ENCODE results near the gene RAB7B. TPM values are rescaled to one million over a fixed set of nuclear protein-coding genes. Genes with fewer than 3 reads are reported as not detected.

Gene RAB7B
- total and polyA plus RNA-seq, 7 experiments from 2014 or later, result 0.24 to 0.76 (median 0.35) TPM; not detected in 4

- POLR2A ChIA-PET, result interaction anchor here (1.7 kb wide), 1 partner anchor 186 kb away, joined by 6 read pairs; no protein-coding TSS in a partner anchor
- CTCF ChIA-PET, result interaction anchor here (0.5 to 8.4 kb wide), 32 partner anchors 9 to 854 kb away, joined by 3 to 169 read pairs (median 5); partner anchors contain the start of genes PM20D1 and RAB29
- peaks cover 0 to 6% (median 0%) of the 10 kb centered on the region in 5 donors for H3K36me3 Mint-ChIP-seq
- intact Hi-C loops (cut with micrococcal nuclease), result loop anchor here (1.0 kb wide), 5 partner anchors 58 to 386 kb away; no protein-coding TSS in a partner anchor
- peaks cover 0 to 2% (median 0%) of the 10 kb centered on the region in 7 donors for H3K4me1 Mint-ChIP-seq
- no peak overlapping the region for H3K27ac ChIP-seq (ENCODE audit: low read depth, low read length)
- H3K9me3 Mint-ChIP-seq, result peaks cover 0 to 21% (median 0%) of the 10 kb centered on the region in 11 donors
- H3K4me3 Mint-ChIP-seq, result no peak overlapping the region
- H3K4me3 ChIP-seq (ENCODE audit: low read length), result no peak overlapping the region
- ATAC-seq, result peak; percentile 82
- no peaks in the 10 kb centered on the region for H3K9me3 ChIP-seq (ENCODE audit: control insufficient read depth in 2 of 3, low read length in 3 of 3)
- H3K27me3 Mint-ChIP-seq, result peaks cover 0 to 2% (median 0%) of the 10 kb centered on the region in 5 donors
- H3K4me1 ChIP-seq (ENCODE audit: control insufficient read depth in 2 of 2, insufficient read depth in 2 of 2, low read length in 2 of 2), result no peaks in the 10 kb centered on the region
- no peak overlapping the region for H3K27ac Mint-ChIP-seq
- no peaks in the 10 kb centered on the region for H3K27me3 ChIP-seq (ENCODE audit: control insufficient read depth in 2 of 2, insufficient read depth in 2 of 2, low read length in 2 of 2)
- no peaks in the 10 kb centered on the region for H3K36me3 ChIP-seq (ENCODE audit: control insufficient read depth in 2 of 3, insufficient read depth in 3 of 3, low read length in 3 of 3)
- DNase-seq, result peak; percentile 45 to 78 (median 68)
Measured at GRCh38 chr1:205977402-205978014, 25.7 kb downstream of the RAB7B start.

- peaks cover 0 to under 1% (median 0%) of the 10 kb centered on the region in 5 donors for H3K36me3 Mint-ChIP-seq
- Histone ChIP-seq H3K36me3 (ENCODE audit: control insufficient read depth in 2 of 3, insufficient read depth in 3 of 3, low read length in 3 of 3) (no peaks in the 10 kb centered on the region), H3K4me3 (ENCODE audit: low read length) (no peak overlapping the region), H3K27me3 (ENCODE audit: control insufficient read depth in 2 of 2, insufficient read depth in 2 of 2, low read length in 2 of 2) (no peaks in the 10 kb centered on the region), H3K9me3 (ENCODE audit: control insufficient read depth in 2 of 3, low read length in 3 of 3) (no peaks in the 10 kb centered on the region), H3K4me1 (ENCODE audit: control insufficient read depth in 2 of 2, insufficient read depth in 2 of 2, low read length in 2 of 2) (no peaks in the 10 kb centered on the region), H3K27ac (ENCODE audit: low read depth, low read length) (no peak overlapping the region)
- ChIA-PET POLR2A (interaction anchor here (1.7 kb wide), 1 partner anchor 185 kb away, joined by 6 read pairs; no protein-coding TSS in a partner anchor), CTCF (interaction anchor here (0.7 to 8.4 kb wide), 28 partner anchors 8 to 491 kb away, joined by 3 to 169 read pairs (median 5); partner anchors contain the start of gene PM20D1)
- ATAC-seq (no peak), DNase-seq (no peak)
- intact Hi-C loops (cut with micrococcal nuclease), result loop anchor here (1.0 kb wide), 5 partner anchors 58 to 386 kb away; no protein-coding TSS in a partner anchor
- H3K9me3 Mint-ChIP-seq, result peaks cover 0 to 21% (median 0%) of the 10 kb centered on the region in 11 donors
- no peak overlapping the region for H3K27ac Mint-ChIP-seq
- H3K4me3 Mint-ChIP-seq, result no peak overlapping the region
- peaks cover 0 to 2% (median 0%) of the 10 kb centered on the region in 5 donors for H3K27me3 Mint-ChIP-seq
- peaks cover 0 to 2% (median 0%) of the 10 kb centered on the region in 7 donors for H3K4me1 Mint-ChIP-seq
Measured at GRCh38 chr1:205976708-205977401, 26.3 kb downstream of the RAB7B start.

GRCh38 chr1:205976036-205976435 lies 27.2 kb downstream of the RAB7B start:
- ATAC-seq (no peak), DNase-seq (no peak)
- no peaks in the 10 kb centered on the region for H3K4me1 ChIP-seq (ENCODE audit: control insufficient read depth in 2 of 2, insufficient read depth in 2 of 2, low read length in 2 of 2)
- no peaks in the 10 kb centered on the region for H3K36me3 ChIP-seq (ENCODE audit: control insufficient read depth in 2 of 3, insufficient read depth in 3 of 3, low read length in 3 of 3)
- Mint-ChIP-seq H3K4me3 (no peak overlapping the region), H3K36me3 (no peaks in the 10 kb centered on the region), H3K27me3 (peaks cover 0 to 2% (median 0%) of the 10 kb centered on the region in 5 donors), H3K27ac (no peak overlapping the region), H3K9me3 (peaks cover 0 to 21% (median 0%) of the 10 kb centered on the region in 11 donors), H3K4me1 (peaks cover 0 to 2% (median 0%) of the 10 kb centered on the region in 7 donors)
- ChIA-PET CTCF (interaction anchor here (1.0 to 8.4 kb wide), 4 partner anchors 16 to 318 kb away, joined by 3 to 169 read pairs (median 46); no protein-coding TSS in a partner anchor), POLR2A (no interaction called here)
- H3K27ac ChIP-seq (ENCODE audit: low read depth, low read length), result no peak overlapping the region
- H3K4me3 ChIP-seq (ENCODE audit: low read length), result no peak overlapping the region
- H3K27me3 ChIP-seq (ENCODE audit: control insufficient read depth in 2 of 2, insufficient read depth in 2 of 2, low read length in 2 of 2), result no peaks in the 10 kb centered on the region
- intact Hi-C loops (cut with micrococcal nuclease), result no loop called here
- H3K9me3 ChIP-seq (ENCODE audit: control insufficient read depth in 2 of 3, low read length in 3 of 3), result no peaks in the 10 kb centered on the region

- CTCF ChIA-PET, result interaction anchor here (8.4 kb wide), 1 partner anchor 182 kb away, joined by 169 read pairs; no protein-coding TSS in a partner anchor
- H3K4me3 Mint-ChIP-seq, result no peak overlapping the region
- Histone ChIP-seq H3K27ac (ENCODE audit: low read depth, low read length) (no peak overlapping the region), H3K27me3 (ENCODE audit: control insufficient read depth in 2 of 2, insufficient read depth in 2 of 2, low read length in 2 of 2) (no peaks in the 10 kb centered on the region), H3K36me3 (ENCODE audit: control insufficient read depth in 2 of 3, insufficient read depth in 3 of 3, low read length in 3 of 3) (no peaks in the 10 kb centered on the region), H3K9me3 (ENCODE audit: control insufficient read depth in 2 of 3, low read length in 3 of 3) (no peaks in the 10 kb centered on the region), H3K4me3 (ENCODE audit: low read length) (no peak overlapping the region), H3K4me1 (ENCODE audit: control insufficient read depth in 2 of 2, insufficient read depth in 2 of 2, low read length in 2 of 2) (no peaks in the 10 kb centered on the region)
- intact Hi-C loops (cut with micrococcal nuclease), result no loop called here
- peaks cover 0 to 2% (median 0%) of the 10 kb centered on the region in 5 donors for H3K27me3 Mint-ChIP-seq
- no peak for DNase-seq
- H3K36me3 Mint-ChIP-seq, result no peaks in the 10 kb centered on the region
- H3K9me3 Mint-ChIP-seq, result peaks cover 0 to 21% (median 0%) of the 10 kb centered on the region in 11 donors
- H3K4me1 Mint-ChIP-seq, result peaks cover 0 to 2% (median 0%) of the 10 kb centered on the region in 7 donors
- ATAC-seq, result no peak
- POLR2A ChIA-PET, result no interaction called here
- H3K27ac Mint-ChIP-seq, result no peak overlapping the region
Measured at GRCh38 chr1:205975387-205975998, 27.7 kb downstream of the RAB7B start.

- H3K36me3 Mint-ChIP-seq, result no peaks in the 10 kb centered on the region
- H3K4me3 Mint-ChIP-seq, result no peak overlapping the region
- Histone ChIP-seq H3K27me3 (ENCODE audit: control insufficient read depth in 2 of 2, insufficient read depth in 2 of 2, low read length in 2 of 2) (no peaks in the 10 kb centered on the region), H3K36me3 (ENCODE audit: control insufficient read depth in 2 of 3, insufficient read depth in 3 of 3, low read length in 3 of 3) (no peaks in the 10 kb centered on the region), H3K9me3 (ENCODE audit: control insufficient read depth in 2 of 3, low read length in 3 of 3) (no peaks in the 10 kb centered on the region), H3K27ac (ENCODE audit: low read depth, low read length) (no peak overlapping the region), H3K4me3 (ENCODE audit: low read length) (no peak overlapping the region), H3K4me1 (ENCODE audit: control insufficient read depth in 2 of 2, insufficient read depth in 2 of 2, low read length in 2 of 2) (no peaks in the 10 kb centered on the region)
- peaks cover 0 to 2% (median 0%) of the 10 kb centered on the region in 5 donors for H3K27me3 Mint-ChIP-seq
- ChIA-PET CTCF (no interaction called here), POLR2A (no interaction called here)
- H3K27ac Mint-ChIP-seq, result peak overlapping the region in 2 of 9 donors; percentile 2 to 47
- intact Hi-C loops (cut with micrococcal nuclease), result no loop called here
- peaks cover 0 to 3% (median 0%) of the 10 kb centered on the region in 7 donors for H3K4me1 Mint-ChIP-seq
- ATAC-seq (no peak), DNase-seq (no peak)
- H3K9me3 Mint-ChIP-seq, result peaks cover 0 to 21% (median 0%) of the 10 kb centered on the region in 11 donors
Measured at GRCh38 chr1:205974712-205975111, 28.5 kb downstream of the RAB7B start.

GRCh38 chr1:205973377-205974232 lies 29.6 kb downstream of the RAB7B start:
- intact Hi-C loops (cut with micrococcal nuclease), result no loop called here
- Histone ChIP-seq H3K9me3 (ENCODE audit: control insufficient read depth in 2 of 3, low read length in 3 of 3) (no peaks in the 10 kb centered on the region), H3K36me3 (ENCODE audit: control insufficient read depth in 2 of 3, insufficient read depth in 3 of 3, low read length in 3 of 3) (no peaks in the 10 kb centered on the region), H3K27ac (ENCODE audit: low read depth, low read length) (no peak overlapping the region), H3K27me3 (ENCODE audit: control insufficient read depth in 2 of 2, insufficient read depth in 2 of 2, low read length in 2 of 2) (no peaks in the 10 kb centered on the region), H3K4me1 (ENCODE audit: control insufficient read depth in 2 of 2, insufficient read depth in 2 of 2, low read length in 2 of 2) (no peaks in the 10 kb centered on the region), H3K4me3 (ENCODE audit: low read length) (no peak overlapping the region)
- ATAC-seq (no peak), DNase-seq (no peak)
- peaks cover 0 to 21% (median 0%) of the 10 kb centered on the region in 11 donors for H3K9me3 Mint-ChIP-seq
- H3K27ac Mint-ChIP-seq, result no peak overlapping the region
- peaks cover 0 to 2% (median 0%) of the 10 kb centered on the region in 5 donors for H3K27me3 Mint-ChIP-seq
- POLR2A ChIA-PET, result no interaction called here
- no peak overlapping the region for H3K4me3 Mint-ChIP-seq
- peaks cover 0 to 3% (median 0%) of the 10 kb centered on the region in 7 donors for H3K4me1 Mint-ChIP-seq
- CTCF ChIA-PET, result no interaction called here
- H3K36me3 Mint-ChIP-seq, result no peaks in the 10 kb centered on the region
